Activated CD4-positive, alpha-beta T cell treated with anti-CD3 and anti-CD28 coated beads for 36 hours (primary cell): Measurements from ENCODE around the gene CDRT4. TPM values are rescaled to one million over a fixed set of nuclear protein-coding genes. Genes with fewer than 3 reads are reported as not detected.

Experiments
- ATAC-seq: fragments of 200-7000 bp; cut with Tn5 transposase; one replicate; pipeline ENCODE4 v1.10.0; 2021; ENCODE audit warnings: mild to moderate bottlenecking, moderate library complexity
- CTCF ChIA-PET: fragments of 350-600 bp; sonication (Branson Sonifier 250); formaldehyde crosslinking; loops from one replicate; lab custom pipeline; 2021; ENCODE audit warnings: antibody characterized with exemption; lab: Charles Lee
- POLR2A ChIA-PET: fragments of 350-600 bp; sonication (Branson Sonifier 250); formaldehyde crosslinking; loops from one replicate; lab custom pipeline; 2021; ENCODE audit warnings: antibody characterized with exemption, inconsistent platforms; lab: Charles Lee
- DNase-seq: peaks from one replicate; pipeline ENCODE4 v3.0.0-alpha.2; 2020
- H3K27ac Mint-ChIP-seq: one replicate; pipeline ENCODE4 v1.8.0; 2021; ENCODE audit warnings: mixed read lengths
- H3K27me3 Mint-ChIP-seq: one replicate; pipeline ENCODE4 v1.8.0; 2021; ENCODE audit warnings: mixed read lengths
- H3K36me3 Mint-ChIP-seq: one replicate; pipeline ENCODE4 v1.8.0; 2021; ENCODE audit warnings: low read depth, mixed read lengths
- H3K4me1 Mint-ChIP-seq: one replicate; pipeline ENCODE4 v1.8.0; 2021; ENCODE audit warnings: mixed read lengths
- H3K4me3 Mint-ChIP-seq: one replicate; pipeline ENCODE4 v1.8.0; 2021; ENCODE audit warnings: mild to moderate bottlenecking, moderate library complexity, mixed read lengths
- H3K9me3 Mint-ChIP-seq: one replicate; pipeline ENCODE4 v1.8.0; 2021; ENCODE audit warnings: low read depth, mixed read lengths
- intact Hi-C, 2 experiments: fragments of 100-400 bp; cut with DNase I in 1 of 2; cut with micrococcal nuclease in 1 of 2; formaldehyde crosslinking; loops; one replicate each; pipeline versions ENCODE4 v1.14.2 to v1.15.1; 2022 to 2024; cut with DNase I, micrococcal nuclease
- total RNA-seq, 2 experiments: library from RNA; stranded (reverse); gene quantifications; one replicate each; pipeline ENCODE4 v1.2.3, GENCODE V29; 2021

The CDRT4 gene
- total RNA-seq, 2 experiments from 2014 or later: 1.9 to 3.6 TPM

GRCh38 chr17:15388356-15389041 lies 78.9 kb downstream of the CDRT4 start:
- Mint-ChIP-seq H3K9me3 (no peaks in the 10 kb centered on the region), H3K4me1 (no peaks in the 10 kb centered on the region), H3K36me3 (no peaks in the 10 kb centered on the region), H3K27ac (no peak overlapping the region), H3K4me3 (no peak overlapping the region), H3K27me3 (peaks cover 14% of the 10 kb centered on the region)
- intact Hi-C loops: no loop called here
- POLR2A ChIA-PET: no interaction called here
- ATAC-seq (no peak), DNase-seq (no peak)
- CTCF ChIA-PET: interaction anchor here (0.9 kb wide), 1 partner anchor 12 kb away, joined by 3 read pairs; no protein-coding TSS in a partner anchor

GRCh38 chr17:15386083-15386482 lies 81.3 kb downstream of the CDRT4 start:
- H3K36me3 Mint-ChIP-seq: no peaks in the 10 kb centered on the region
- no peaks in the 10 kb centered on the region for H3K4me1 Mint-ChIP-seq
- H3K9me3 Mint-ChIP-seq: no peaks in the 10 kb centered on the region
- peaks cover 18% of the 10 kb centered on the region for H3K27me3 Mint-ChIP-seq
- H3K27ac Mint-ChIP-seq: no peak overlapping the region
- ChIA-PET CTCF (no interaction called here), POLR2A (no interaction called here)
- no peak overlapping the region for H3K4me3 Mint-ChIP-seq
- intact Hi-C loops: no loop called here
- DNase-seq: no peak
- no peak for ATAC-seq

Other genes with a start within 250 kb of the CDRT4 start
- gene PMP22, start 202.3 kb downstream of the CDRT4 start, total RNA-seq: under 1 TPM in 1 of 2 experiments, not detected in 1; 0.16 TPM
- not detected for gene TEKT3, start 126.0 kb downstream of the CDRT4 start, total RNA-seq
- 1 to 10 TPM; 3.6 to 6.2 TPM for gene TVP23C, start 95.9 kb upstream of the CDRT4 start, total RNA-seq
- under 1 TPM; 0.66 to 0.83 TPM for gene FBXW10B, start 152.1 kb upstream of the CDRT4 start, total RNA-seq
- 10 to 100 TPM; 13.5 to 14.1 TPM for gene TRIM16, start 216.7 kb upstream of the CDRT4 start, total RNA-seq
- 10 to 100 TPM; 30.1 to 35.3 TPM for gene ZNF286A, start 232.1 kb upstream of the CDRT4 start, total RNA-seq